COLO668 (cell line): ENCODE results near the gene MICU1.
"Not testable (repeated sequence)": the region's sequence is repeated elsewhere in the genome, so short reads cannot be mapped to it uniquely, and the experiment has no call there.

Source experiments
- DNase-seq: peaks from one replicate; lab custom pipeline; 2025; ENCODE audit not compliant: unreplicated experiment; lab: John Stamatoyannopoulos, UW

The MICU1 gene

GRCh38 chr10:72392571-72392970 lies 233.3 kb downstream of the MICU1 start:
- DNase-seq = no peak

DNA sequence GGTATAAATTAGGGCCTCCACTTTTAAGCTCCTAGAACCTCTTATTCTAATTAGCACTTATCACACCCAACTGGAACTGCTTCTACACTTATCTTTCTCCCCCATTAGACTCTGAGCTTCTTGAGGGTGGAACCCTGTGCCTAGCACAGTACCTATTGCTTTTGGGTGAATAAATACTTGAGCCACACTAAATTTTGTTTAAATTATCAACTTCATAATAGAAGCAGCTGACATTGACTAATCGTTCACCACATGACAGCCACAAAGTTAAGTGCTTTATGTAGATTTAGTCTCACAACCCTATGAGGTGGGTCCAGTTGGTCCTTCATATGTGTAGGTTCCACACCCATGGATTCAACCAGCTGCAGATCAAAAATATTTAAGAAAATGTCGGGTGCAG lies 235.1 kb downstream of the MICU1 start:
- no peak for DNase-seq

DNA sequence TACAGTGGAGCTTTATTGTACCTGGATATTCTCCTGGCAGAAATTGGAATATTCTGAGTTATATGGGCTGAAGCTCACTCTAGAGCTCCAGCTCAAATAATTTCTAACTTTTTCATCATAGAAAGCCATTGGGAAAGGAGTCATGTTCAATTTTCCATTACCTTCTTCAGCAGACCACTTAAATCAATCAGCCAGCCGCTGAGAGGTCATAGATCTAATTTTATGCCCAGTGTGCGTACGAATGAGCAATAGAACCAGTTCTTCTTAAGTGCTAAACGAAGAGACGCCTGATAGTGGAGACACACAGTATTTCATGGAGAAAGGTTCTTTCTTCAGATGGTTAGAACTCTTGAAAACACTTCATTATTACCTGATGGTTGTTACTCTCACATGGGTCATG lies 236.2 kb downstream of the MICU1 start:
- DNase-seq = no peak

DNA sequence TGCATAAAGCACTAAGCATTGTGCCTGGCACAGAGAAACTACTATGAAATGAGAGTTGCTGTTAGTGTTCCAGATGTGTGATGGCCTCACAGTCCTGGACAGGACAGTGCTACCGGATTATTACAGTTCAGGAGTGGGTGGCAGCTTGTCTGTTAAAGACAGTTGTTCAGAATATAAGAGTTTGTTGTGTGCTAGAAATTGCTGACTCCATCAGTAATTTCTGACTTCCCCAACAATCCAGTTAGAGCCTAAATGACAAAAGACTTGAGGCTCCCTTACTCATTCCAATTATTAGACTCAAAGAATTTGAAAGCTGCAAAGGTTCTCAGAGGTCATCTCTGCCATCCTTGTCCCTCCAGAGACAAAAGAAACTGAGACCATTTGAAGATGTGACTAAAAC lies 236.9 kb downstream of the MICU1 start:
- no peak for DNase-seq

DNA sequence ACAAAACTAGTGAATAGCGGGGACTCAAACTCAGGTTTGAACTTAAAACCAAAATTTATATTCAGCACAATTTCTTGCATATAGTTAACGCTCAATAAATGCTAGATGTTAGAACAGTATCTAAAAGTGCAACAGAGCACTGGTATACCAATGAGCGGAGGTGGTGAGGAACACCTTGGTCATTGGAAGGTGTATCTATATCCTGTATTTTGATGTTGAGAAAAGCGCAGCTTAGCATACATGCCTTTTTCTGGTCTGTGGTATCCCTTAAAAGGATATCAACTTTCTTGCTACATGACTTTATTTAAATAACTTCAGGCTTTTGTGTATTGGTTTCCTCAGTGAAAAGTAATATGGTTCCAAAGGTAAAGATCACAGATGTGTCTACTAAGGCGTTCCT lies 237.8 kb downstream of the MICU1 start:
- no peak for DNase-seq

DNA sequence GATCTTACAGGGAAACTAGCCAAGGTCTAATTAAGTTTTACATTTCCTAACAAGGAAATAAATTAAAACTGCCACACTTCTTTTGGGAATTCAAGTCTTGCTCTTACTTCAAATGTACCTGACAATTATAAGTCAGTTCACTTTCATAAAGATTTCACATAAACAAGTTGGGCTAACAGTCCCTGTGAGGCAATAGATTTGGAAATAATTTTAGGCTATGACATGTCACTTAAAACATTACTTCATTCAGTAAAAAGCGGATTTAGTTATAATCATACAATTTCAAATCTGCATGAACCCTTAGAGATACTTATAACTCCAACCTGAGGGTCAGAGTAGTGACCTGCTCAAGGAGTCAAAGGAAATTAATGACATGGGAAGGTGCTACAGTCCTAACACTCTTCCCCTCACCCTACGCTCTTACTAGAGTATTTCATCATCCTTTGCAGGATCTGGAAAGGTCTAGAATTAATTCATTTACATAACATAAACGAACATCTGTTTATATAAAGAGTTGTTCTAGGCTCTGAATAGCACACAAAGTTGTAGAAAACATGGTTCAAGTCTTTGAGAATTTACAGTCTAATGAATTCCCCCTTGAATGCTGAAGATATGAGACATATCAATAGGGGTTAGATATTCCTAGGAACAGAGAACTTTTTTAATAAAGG lies 238.8 kb downstream of the MICU1 start:
- no peak for DNase-seq

GRCh38 chr10:72385724-72386123 lies 240.2 kb downstream of the MICU1 start:
- DNase-seq = no peak

- not testable (repeated sequence) for DNase-seq
These were observed 240.9 kb downstream of the MICU1 start for GRCh38 chr10:72384982-72385381.

DNA sequence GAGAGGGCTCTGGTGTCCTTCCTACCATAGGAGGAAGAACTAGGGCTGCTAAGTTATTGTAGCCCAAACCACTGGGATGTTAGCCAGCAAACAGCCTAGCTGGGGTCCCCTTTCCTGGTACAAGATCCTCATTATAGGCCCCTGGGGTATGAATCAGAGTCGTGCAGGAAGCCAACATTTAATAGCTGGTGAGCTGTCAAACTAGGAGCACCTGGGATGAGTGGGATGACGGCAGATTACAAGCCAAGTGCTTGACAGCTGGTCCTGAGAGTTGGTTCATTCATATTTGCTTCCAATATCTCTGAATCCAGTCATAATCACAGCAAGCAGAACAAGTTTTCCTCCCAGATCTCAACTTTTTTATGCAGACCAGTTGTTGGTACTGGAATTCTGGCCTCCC lies 246.1 kb downstream of the MICU1 start:
- DNase-seq = no peak

DNA sequence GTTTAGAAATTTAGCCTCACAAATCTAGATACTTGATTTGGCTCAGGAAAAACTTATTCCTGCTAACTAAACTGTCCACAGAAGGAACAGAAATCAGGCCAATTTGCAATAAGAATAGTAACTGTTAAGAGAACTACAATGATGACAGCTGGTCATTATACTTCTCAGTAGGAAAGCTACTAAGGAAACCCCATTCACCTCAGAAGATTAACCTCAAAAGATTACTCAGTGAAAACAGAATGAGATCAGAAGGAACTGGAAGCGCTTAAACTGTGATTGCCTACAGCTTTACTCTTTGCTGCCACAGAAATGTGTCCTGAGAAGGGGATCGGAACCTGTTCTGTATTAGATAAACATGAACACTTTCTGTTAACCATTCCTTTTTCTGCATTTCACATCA lies 246.8 kb downstream of the MICU1 start:
- no peak for DNase-seq

- DNase-seq = peak; percentile 5
These were observed 250.3 kb downstream of the MICU1 start for GRCh38 chr10:72375585-72375984.

- no peak for DNase-seq
These were observed 250.7 kb downstream of the MICU1 start for GRCh38 chr10:72375173-72375572.

- DNase-seq = no peak
These were observed 255.6 kb downstream of the MICU1 start for GRCh38 chr10:72370201-72370722.

DNA sequence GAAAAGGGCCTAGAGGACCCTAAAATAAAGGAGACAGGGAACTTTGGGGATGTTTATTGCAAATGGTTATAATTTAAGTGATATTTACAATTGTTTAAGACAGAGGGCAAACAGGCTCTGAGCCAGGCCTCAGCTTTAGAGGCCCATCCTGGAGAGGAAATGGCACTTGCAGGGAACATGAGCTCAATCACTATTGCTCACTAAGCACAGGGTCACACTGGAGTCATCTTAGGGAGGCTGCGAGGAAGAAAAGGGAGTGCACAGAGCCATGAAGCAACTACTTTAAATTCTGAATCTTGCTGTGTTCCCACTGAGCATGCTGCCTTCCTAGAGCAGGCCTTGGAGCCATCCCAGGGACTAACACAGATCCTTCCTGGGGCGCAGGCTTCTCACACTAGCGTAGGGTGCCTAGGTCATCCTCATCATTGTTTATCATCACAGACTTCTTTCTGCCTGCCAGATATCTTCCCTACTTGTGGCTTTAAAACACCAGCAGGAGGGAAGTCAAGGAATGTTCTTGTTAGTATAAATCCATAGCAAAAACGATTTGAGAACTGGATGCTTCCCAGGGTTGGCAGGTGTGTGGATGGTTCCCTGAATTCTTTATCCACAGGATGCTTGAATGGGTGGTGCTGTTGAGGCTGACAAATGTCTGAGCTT lies 258.4 kb downstream of the MICU1 start:
- DNase-seq = no peak

GRCh38 chr10:72365106-72365895 lies 260.6 kb downstream of the MICU1 start:
- no peak for DNase-seq

DNA sequence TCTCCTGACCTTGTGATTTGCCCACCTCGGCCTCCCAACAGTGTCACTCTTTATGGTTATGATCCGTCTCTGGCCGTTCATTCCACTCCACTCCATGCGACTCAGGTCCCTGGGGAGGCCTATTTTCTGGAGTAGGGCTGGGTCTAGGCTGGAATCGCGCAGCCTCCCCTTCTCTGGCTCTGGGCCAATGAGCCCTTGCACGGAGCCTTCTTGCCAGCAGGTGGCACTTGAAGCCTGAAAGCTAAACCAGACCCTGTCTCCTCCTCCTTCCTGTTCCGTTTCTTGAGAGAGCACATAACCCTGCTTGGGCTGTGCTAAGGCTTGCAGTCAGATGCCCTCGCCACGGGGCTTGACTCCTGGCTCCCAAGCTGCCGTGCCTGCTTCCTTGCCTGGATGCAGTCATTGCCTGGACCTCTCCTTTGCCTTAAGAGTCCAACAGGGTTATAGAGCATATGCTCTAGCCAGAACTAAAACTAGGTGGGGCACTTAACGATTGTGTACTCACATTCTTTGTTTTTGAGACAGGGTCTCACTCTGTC lies 261.6 kb downstream of the MICU1 start:
- DNase-seq = peak; percentile 65

- no peak for DNase-seq
These were observed 268.9 kb downstream of the MICU1 start for GRCh38 chr10:72356987-72357386.

DNA sequence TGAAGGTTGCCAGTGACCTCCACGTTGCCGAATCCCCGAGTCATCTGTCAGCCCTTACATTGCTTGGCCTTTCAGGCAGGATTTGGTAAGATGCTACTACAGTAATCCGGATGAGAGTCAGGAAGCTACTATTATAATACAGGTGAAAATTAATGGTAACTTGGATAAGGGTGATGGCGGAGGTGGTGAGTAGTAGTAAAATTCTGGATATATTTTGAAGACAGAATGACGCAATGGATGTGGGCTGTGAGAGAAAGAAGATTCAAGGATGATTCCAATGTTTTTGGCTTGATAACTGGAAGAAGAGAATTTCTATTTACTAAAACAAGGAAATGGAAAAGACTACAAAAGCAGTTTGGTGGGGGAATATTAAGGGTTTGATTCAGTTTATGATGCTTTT lies 269.8 kb downstream of the MICU1 start:
- no peak for DNase-seq

- DNase-seq = no peak
These were observed 270.7 kb downstream of the MICU1 start for GRCh38 chr10:72355214-72355555.

DNA sequence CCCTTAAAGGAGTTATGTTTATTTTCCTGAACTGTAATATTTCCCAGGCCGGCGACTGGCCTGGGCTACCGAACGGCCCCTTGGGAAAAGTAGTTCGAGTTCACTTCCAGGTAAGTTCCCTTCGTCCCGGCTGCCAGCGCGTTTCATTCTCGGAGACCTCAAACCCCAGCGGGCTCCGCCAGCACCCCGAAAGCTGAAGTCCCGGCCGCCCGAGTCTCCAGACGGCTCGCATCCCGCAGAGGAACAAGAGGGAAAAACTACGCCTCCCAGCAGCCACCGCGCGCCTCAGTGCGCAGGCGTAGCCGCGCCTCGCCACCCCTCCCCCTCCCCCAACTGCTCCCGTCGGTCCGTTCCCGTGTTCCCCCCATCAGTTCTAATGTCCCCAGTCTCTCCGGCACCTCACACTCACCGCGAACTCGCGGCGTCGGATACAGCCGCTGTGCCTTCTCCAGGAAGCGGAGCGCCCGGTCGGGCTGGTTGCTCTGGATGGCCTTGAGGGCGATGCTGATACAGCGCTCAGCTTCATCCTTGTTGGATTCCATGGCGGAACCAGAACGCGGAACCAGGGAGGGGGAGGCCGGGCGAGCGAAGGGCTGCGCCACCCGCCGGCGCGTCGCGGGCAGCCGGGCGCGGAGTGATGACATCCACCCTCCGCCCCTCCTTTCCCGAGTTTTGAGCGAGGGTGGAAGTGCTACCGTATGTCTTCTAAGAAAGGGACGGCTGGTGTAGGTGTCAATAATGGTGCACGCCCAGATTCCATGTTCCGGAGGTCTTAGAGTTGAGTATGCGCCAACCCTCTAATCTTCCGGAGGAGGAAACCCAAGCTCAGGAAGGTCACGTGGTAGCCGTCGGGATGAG lies 271.3 kb downstream of the MICU1 start, which contains the start of gene DNAJB12:
DNAJB12 (minus strand) TSS at position 564 of the 858 bp plus-strand sequence; CDS start at position 542, 22 bp downstream.
- DNase-seq = peak; percentile 87

- no peak for DNase-seq
These were observed 271.9 kb downstream of the MICU1 start for GRCh38 chr10:72353965-72354355.
